DND-41 (cell line): Measurements from ENCODE around the gene CCNB3.

ENCODE experiments used
- CTCF ChIP-seq: IDR thresholded peaks from 2 replicates; pipeline ENCODE4 v1.5.1; 2012; ENCODE audit warnings: borderline replicate concordance, low read length, moderate library complexity, mild to moderate bottlenecking; ENCODE audit not compliant: poor library complexity, severe bottlenecking; ENCODE audit errors: extremely low read depth
- EZH2 ChIP-seq: IDR thresholded peaks from 3 replicates; pipeline ENCODE4 v1.6.1; 2012; ENCODE audit warnings: borderline replicate concordance, low read depth, mild to moderate bottlenecking, moderate library complexity, low read length, inconsistent platforms; ENCODE audit not compliant: severe bottlenecking

DNA sequence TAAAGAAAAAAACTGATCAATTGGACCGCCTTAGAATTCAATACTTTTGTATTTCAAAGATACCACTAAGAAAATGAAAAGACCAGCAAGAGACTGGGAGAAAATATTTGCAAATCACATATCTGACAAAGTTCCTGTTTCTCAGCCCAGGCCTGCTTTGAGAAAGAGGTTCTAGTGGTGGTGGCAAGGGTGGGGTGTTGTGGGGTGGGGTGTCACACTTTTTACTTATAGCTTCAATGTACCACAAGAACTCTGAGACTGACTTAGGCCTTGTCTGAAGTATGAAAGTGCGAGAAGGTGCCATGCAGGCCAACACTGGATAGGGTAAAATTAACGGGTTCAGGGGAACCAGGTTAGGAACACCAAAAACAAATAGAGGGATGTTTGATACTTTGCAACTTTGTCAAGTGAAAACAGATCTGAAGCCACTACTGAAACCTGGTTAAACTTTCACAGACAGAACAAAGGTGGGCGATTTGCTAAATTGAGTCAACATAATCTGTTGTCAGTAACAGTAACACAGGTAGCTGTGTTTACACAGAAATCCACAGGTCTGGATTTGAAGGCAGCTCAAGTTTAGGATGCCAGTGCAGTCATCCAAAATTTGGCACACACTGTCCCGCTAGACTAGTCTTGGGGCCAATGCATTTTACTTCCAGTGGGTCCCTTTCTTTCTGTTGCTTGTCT is 177.3 kb downstream of the CCNB3 start:
- TF ChIP-seq CTCF (no peak), EZH2 (no peak)
